SH-SY5Y (cell line): ENCODE data around the gene POU3F3.

ENCODE experiments used
- GATA2 ChIP-seq: IDR thresholded peaks from 2 replicates; pipeline ENCODE4 v1.6.1; 2011; ENCODE audit warnings: mild to moderate bottlenecking, low read depth, low read length
- GATA3 ChIP-seq: IDR thresholded peaks from 2 replicates; pipeline ENCODE4 v1.6.1; 2011; ENCODE audit warnings: low read depth, mild to moderate bottlenecking, low read length, moderate library complexity

POU3F3 gene

GRCh38 chr2:104852090-104852666 is 1.7 kb upstream of the POU3F3 start:
- no peak for TF ChIP-seq GATA3
- TF ChIP-seq GATA2, result no peak

- TF ChIP-seq GATA2, result no peak
- TF ChIP-seq GATA3, result no peak
Measured at GRCh38 chr2:104854498-104855220, 744 bp downstream of the POU3F3 start.

DNA sequence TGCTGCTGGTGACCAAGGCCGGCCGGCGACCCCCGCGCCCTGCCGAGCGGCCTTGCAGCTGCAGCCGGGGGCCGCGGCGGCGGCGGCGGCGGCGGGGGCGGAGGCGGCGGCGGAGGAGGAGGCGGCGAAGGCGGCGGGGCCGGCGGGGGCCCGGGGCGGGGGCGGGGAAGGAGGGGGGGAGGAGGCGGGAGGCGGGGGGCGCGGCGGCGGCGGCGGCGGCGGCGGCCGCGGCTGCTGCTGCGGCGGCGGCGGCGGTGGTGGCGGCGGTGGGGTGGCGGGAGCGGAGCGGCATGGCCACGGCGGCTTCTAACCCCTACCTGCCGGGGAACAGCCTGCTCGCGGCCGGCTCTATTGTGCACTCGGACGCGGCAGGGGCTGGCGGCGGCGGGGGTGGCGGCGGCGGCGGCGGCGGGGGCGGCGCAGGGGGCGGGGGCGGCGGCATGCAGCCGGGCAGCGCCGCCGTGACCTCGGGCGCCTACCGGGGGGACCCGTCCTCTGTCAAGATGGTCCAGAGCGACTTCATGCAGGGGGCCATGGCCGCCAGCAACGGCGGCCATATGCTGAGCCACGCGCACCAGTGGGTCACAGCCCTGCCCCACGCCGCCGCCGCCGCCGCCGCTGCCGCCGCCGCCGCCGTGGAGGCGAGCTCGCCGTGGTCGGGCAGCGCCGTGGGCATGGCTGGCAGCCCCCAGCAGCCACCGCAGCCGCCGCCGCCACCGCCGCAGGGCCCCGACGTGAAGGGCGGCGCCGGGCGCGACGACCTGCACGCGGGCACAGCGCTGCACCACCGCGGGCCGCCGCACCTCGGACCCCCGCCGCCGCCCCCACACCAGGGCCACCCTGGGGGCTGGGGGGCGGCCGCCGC is 1.5 kb downstream of the POU3F3 start:
- no peak for TF ChIP-seq GATA2

GRCh38 chr2:104856086-104856972 is 2.4 kb downstream of the POU3F3 start:
- TF ChIP-seq GATA3 (no peak), GATA2 (no peak)

DNA sequence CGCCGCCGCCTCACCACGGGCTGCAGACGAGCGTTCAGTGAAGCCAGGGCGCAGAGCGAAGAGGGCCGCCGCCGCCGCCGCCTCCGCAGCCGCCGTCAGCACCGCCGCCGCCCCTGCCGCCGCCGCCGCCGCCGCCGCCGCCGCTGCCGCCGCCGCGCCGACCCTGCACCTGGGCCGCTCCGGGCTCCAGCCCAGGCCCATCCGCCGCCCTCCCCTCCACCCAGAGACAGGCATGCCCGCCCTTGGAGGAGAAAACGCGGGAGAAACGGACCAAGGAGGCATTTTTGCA is 3.0 kb downstream of the POU3F3 start:
- no peak for TF ChIP-seq GATA3
- no peak for TF ChIP-seq GATA2

GRCh38 chr2:104857262-104858005 is 3.5 kb downstream of the POU3F3 start:
- no peak for TF ChIP-seq GATA3
- no peak for TF ChIP-seq GATA2

DNA sequence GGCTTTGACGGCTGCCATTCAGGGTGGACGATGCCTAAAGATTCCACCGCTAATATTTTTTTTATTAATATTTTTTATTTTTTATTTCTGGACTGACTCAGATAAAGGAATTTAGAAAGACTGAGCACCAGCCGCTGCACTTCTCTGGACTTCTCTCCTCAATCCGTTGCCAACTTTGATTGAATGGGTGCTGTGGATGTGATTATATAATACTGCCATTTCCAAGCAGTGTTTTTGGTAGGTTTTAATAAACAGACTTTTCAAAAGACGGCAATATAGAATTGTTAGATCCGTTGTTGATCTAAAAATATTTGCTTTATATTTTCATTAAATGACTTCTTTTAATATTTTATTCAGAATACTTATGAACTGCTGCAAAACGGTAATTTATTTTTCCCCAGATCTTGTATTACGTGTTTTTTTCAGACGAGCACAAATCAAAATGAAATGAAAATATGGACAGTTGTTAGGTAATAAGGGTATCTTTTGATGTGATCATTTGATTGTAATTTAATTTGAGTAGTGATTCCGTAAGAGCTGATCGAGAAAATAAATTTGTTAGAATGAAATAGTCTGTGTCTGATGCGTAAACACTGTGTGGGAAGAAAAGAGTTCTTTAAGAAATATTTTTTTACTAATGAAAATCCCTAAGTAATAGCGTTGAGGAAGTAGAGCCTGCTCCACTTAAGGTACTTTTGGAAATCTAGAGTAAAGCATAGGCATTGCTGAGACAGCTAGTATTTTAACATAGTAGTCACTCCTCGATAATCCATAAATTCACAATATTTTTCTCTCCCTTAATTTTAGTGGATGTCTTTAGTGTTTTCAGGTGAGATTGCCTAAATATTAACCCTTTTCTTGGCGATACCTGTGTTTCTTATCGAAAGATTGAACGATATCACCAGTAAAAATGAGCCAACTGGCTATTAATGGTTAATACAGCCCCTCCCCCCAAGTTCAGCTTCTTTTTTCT is 4.4 kb downstream of the POU3F3 start:
- no peak for TF ChIP-seq GATA2
- TF ChIP-seq GATA3, result no peak

DNA sequence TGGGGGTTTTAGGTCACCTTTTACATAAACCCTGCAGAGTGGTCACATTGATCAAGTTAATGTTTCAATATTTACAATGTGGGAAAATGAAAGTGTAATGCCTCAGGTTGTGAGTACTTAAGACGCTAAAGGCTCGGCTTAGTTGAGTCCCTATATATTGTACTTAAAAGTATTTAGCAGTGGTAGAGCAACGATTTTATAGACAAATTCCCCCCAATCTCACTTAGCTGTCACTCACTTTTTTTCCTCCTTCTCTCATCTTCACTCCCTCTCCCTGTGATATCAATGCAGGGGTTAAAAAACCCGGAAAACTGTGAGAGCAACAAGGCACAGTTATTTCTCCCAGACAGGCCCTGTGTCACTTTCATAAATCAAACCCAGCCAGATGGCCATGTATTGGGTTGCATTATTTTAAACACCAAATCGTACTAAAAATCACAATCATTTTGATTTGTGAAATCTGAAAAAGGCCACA is 5.4 kb downstream of the POU3F3 start:
- TF ChIP-seq GATA2 (no peak), GATA3 (no peak)

DNA sequence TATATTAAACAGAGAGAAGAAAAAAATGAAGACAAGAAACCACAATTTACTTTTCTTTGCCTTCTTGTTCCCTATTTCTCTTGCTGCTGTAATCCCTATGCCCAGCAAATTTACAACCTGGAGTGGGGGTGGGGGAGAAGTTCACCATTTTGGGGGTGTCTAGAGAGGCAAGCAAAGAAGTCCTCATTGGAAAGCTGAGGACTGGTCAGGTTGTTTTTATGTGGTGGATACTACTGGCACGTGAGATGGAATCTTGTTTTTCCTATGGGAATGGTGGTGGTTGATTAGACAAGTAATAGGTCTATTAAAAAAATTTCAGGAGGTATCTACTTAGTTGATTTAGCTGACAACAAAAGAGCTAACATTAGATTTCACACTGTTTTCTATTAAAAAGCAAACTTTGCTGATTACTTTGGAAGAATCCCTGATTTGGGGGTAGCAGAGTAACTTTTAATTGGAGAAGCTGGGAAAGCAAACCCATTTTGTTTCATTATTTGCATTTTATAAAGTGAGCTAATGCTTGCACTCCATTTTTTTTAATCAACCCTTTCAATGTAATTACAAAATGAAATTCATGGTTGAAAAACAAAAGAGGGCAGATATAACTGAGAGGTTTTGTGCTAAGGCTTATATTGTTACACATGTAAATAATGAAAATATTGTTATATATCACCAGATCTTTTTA is 6.0 kb downstream of the POU3F3 start:
- no peak for TF ChIP-seq GATA2

GRCh38 chr2:104860451-104860790 is 6.5 kb downstream of the POU3F3 start:
- TF ChIP-seq GATA2 (no peak), GATA3 (no peak)

DNA sequence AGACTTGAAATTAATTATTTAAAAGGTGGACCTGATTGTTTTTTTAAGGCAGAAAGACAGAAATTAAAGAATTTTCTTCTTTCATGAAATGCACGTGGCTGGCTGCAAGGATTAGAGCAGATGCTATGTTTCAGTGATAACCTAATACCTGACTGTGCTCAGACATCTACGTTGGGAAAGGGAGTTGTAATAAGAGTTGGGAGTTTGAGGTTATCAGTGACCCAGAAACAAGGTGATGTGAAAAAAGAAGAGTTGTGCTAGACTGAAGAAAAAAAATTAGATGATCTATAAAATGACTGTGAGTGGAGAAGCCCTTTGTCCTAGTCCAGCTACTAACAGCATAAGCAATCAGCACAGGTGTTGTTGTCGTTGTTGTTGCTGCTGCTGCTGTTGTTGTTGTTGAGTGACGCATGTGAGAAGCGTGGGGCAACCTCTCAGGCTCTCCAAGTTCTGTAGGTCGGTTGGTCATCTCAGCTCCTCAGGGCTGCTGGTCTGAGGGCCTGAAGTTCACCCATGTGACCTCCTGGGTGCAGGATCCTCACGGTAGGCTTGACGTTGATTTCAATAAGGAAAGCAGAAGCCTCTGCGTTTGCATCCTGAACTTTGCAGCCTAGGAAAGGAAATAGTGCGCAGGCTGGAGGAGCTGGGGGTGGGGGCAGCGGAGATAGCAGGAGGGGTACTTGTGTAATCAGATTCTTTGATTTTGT is 7.6 kb downstream of the POU3F3 start:
- TF ChIP-seq GATA3, result no peak
- no peak for TF ChIP-seq GATA2
